Right ventricle myocardium inferior (tissue), 1 donor: ENCODE data around the gene SRPK2. TPM values are rescaled to one million over a fixed set of nuclear protein-coding genes. Genes with fewer than 3 reads are reported as not detected.
"Not testable (repeated sequence)": the region's sequence is repeated elsewhere in the genome, so short reads cannot be mapped to it uniquely, and the experiment has no call there.

Source experiments
- ATAC-seq: fragments of 200-7000 bp; cut with Tn5 transposase; one replicate; pipeline ENCODE4 v1.9.1; 2020; ENCODE audit warnings: mild to moderate bottlenecking, moderate library complexity
- DNase-seq: peaks from one replicate; pipeline ENCODE4 v3.0.0; 2021; ENCODE audit errors: missing footprints
- intact Hi-C: fragments of 100-400 bp; cut with DNase I; formaldehyde crosslinking; loops from one replicate; pipeline ENCODE4 v1.11.0; 2022
- total RNA-seq: library from RNA; stranded (reverse); fragmentation: NEBNext Ultra II Directional; extraction: Animal tissue kit (Norgen Biotek cat#: 25700); gene quantifications from one replicate; pipeline ENCODE4 v1.2.1, GENCODE V29; 2021
- donor health status: DM: no; HTN: yes; CAD: no; lungs with severe emphysema.

SRPK2 gene
- total RNA-seq, 1 donor from 2014 or later = 26.8 TPM

DNA sequence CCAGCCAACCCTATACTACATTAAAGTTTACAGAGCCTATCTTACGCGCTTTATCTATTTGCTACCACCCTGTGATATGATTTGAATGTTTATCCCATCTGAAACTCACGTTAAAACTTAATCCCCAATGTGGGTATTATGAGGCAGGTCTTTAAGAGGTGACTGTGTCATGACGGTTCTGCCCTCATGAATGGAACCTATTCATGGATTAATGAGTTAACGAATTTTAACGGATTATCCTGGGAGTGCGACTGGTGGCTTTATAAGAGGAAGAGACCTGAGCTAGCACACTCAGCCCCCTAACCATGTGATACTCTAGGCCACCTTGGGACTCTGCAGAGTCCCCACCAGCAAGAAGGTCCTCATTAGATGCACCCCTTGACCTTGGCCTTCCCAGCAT, 37.8 kb downstream of the SRPK2 start:
- DNase-seq (no peak), ATAC-seq (no peak)
- intact Hi-C loops = no loop called here

DNA sequence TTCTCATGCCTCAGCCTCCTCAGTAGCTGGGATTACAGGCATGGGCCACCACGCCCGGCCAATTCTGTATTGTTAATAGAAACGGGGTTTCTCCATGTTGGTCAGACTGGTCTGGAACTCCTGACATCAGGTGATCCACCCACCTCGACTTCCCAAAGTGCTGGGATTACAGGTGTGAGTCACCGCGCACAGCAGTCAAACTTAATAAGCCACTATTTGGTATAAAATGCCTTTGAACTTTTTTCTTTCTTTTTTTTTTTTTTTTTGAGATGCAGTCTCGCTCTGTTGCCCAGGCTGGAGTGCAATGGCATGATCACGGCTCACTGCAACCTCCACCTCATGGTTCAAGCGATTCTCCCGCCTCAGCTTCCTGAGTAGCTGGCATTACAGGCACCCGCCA, 40.5 kb downstream of the SRPK2 start:
- DNase-seq, ATAC-seq, intact Hi-C loops: not testable (repeated sequence)

DNA sequence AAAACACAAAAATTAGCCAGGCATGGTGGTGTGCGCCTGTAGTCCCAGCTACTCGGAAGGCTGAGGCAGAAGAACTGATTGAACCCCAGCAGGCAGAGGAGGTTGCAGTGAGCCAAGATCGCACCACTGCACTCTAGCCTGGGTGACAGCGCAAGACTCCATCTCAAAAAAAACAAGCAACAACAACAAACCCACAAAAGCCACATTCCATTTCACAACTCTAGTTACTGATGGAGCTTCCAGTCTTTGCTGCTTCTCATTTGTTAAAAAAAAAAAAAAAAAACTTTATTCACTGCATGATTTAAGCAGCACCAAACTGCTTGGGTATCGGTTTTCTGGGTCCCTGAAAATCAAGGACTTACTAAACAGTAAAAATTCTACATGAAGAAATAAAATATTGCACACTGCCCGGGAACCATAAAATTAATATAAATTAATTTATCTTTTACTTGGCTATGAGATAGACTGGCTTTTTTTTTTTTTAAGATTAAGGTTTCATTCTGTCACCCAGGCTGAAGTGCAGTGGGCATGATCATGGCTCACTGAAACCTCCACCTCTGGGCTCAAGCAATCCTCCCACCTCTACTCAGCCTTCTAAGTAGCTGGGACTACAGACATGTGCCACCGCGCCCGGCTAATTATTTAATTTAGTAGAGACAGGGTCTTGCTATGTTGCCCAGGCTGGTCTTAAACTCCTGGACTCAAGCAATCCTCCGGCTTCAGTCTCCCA, 42.0 kb downstream of the SRPK2 start:
- intact Hi-C loops = no loop called here
- DNase-seq (no peak), ATAC-seq (no peak)

DNA sequence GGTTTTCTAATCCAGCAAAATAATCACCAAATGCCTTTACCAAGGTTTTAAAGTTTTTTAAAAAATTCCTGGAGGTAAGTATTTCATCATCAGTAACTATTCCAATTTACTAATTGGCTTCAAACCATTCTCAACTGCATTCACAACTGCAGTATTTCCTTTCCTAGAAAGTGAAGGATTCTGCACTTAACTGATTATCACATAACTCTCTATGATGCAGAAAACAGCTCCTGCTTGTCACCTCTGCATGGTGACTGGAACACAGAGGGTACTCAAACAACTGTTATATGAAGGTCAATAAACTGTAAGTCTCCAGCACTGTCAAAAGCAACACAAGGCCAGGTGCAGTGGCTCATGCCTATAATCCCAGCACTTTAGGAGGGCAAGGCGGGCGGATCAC, 42.6 kb downstream of the SRPK2 start:
- intact Hi-C loops = no loop called here
- DNase-seq (no peak), ATAC-seq (peak; percentile 68)

DNA sequence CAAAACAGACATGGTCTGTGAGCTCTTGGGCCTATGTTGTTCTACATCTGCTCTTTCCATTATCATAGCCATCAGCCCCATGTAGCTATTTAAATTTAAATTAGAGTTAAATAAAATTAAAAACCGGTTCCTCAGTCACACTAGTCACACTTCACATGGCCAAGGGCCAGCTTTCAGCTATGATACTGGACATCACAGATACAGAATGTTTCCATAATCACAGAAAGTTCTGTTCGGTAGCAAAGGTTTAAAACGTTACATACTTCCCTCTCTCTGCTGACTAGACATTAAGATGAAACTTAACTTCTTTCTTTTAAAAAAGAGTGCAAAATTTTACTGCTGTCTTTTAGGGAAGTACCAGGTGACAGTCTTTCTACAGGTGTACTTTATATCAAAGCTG, 43.0 kb downstream of the SRPK2 start:
- DNase-seq (no peak), ATAC-seq (no peak)
- intact Hi-C loops = no loop called here

DNA sequence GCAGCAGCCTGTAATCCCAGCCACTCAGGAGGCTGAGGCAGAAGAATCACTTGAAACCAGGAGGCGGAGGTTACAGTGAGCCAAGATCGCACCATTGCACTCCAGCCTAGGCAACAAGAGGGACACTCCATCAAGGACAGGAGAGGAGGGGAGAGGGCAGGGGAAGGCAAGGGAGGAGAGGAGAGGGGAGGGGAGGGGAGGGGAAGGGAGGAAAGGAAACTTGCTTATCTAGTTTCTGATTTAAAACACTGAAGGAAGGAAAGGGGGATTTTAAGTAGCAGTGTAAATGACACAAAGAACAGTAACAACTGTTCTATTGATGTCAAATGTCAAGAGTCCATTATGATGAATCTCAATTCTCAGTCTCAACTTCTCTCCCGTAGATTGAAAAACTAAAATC, 43.7 kb downstream of the SRPK2 start:
- no peak for ATAC-seq
- intact Hi-C loops = no loop called here
- DNase-seq = no peak

DNA sequence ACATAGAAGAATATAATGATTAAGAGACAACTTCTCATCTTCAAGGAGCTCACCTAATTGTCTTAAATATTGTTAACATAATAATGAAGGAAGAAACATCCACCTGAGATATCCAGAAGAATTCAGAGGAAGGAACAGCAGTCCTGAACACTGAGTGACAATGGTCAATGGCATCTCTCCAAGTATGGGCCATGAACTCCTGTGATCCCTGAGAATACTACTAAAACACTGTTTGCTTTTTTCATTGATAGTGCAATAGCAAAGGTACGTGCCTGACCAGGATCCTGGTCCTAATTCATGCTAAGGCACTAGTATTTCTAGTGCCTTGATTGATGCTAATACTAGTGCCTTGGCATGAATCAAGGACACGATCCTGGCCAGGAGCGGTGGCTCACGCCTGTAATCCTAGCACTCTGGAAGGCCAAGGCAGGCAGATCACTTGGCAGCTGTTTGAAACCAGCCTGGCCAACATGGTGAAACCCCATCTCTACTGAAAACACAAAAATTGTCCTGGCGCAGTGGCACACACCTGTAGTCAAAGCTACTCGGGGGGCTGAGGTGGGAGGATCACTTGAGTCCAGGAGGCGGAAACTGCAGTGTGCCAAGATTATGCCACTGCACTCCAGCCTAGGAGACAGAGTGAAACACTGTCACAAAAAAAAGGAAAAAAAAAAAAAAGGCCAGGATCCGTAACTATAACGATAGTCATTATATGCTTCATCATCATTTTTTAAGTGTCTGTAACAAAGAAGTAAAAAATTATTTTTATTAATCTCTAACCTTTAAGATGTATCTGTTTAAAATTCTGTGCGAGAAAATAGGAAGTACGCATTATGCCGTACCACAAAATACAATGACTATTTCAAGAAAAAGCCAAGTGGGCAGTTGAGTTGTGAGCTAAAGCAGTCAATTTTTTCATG, 49.1 kb downstream of the SRPK2 start:
- intact Hi-C loops = loop anchor here (10.0 kb wide), 1 partner anchor 185 kb away; no protein-coding TSS in a partner anchor
- DNase-seq (no peak), ATAC-seq (peak; percentile 37)

DNA sequence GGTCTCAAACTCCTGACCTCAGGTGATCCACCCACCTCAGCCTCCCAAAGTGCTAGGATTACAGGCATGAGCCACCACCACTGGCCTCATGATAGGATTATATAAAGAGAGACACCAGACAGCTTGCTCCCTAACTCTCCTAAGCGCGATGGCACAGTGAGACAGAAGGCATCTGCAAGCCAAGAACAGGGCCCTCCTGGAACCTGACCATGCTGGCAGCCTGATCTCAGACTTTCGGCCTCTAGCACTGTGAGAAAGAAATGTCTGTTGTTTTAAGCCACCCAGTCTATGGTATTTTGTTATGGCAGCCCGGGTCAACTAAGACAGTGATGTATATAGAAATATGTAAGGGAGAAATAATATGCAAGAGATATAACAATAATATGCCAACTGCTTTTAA, 51.2 kb downstream of the SRPK2 start:
- DNase-seq (no peak), ATAC-seq (peak; percentile 75)
- intact Hi-C loops = loop anchor here (10.0 kb wide), 1 partner anchor 183 kb away; no protein-coding TSS in a partner anchor

DNA sequence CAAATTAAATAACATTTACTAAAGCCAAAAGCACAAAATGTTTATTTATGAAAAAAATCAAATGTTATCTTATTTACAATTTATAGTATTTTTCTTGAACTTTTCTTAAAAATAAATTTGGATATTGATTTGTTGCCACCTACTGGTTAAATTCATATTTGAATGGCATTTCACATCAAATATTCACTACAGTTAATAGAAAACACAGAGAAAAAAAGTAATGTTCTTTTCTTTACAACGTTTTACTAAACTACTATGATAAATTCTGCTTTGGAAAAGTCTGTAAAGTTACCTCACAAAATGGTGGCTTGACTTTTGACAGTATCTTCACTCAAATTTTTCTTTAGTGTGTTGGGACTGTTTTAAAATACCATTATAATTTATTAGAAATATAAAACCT, 52.7 kb downstream of the SRPK2 start:
- ATAC-seq (no peak), DNase-seq (no peak)
- intact Hi-C loops = loop anchor here (10.0 kb wide), 1 partner anchor 181 kb away; no protein-coding TSS in a partner anchor

DNA sequence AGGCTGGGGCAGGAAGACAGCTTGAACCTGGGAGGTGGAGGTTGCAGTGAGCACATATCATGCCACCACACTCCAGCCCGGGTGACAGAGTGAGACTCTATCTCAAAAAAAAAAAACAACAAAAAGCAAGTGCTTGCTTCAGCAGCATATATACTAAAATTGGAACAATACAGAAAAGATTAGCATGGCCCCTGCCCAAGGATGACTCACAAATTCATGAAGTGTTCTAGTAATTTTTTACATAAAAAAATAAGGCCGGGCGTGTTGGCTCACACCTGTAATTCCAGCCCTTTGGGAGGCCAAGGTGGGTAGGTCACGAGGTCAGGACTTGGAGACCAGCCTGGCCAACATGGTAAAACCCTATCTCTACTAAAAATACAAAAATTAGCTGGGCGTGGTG, 56.1 kb downstream of the SRPK2 start:
- not testable (repeated sequence) for ATAC-seq, DNase-seq
- intact Hi-C loops = loop anchor here (10.0 kb wide), 1 partner anchor 178 kb away; no protein-coding TSS in a partner anchor

DNA sequence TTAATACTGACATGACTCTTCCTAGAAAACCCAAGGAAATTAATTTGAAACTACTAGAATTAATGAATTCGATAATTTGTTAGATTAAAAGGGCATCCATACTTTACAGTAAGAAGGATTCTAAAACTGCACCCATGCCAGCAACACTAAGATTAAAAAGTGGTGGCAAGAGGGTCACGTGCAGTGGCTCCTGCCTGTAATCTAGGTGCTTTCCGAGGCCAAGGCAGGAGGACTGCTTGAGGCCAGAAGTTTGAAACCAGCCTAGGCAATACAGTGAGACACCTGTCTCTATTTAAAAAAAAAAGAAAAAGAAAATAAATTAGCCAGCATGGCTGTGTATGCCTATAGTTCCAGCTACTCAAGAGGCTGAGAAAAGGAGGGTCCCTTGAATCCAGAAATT, 58.2 kb downstream of the SRPK2 start:
- DNase-seq = no peak
- ATAC-seq = no peak
- intact Hi-C loops = loop anchor here (10.0 kb wide), 1 partner anchor 176 kb away; no protein-coding TSS in a partner anchor

DNA sequence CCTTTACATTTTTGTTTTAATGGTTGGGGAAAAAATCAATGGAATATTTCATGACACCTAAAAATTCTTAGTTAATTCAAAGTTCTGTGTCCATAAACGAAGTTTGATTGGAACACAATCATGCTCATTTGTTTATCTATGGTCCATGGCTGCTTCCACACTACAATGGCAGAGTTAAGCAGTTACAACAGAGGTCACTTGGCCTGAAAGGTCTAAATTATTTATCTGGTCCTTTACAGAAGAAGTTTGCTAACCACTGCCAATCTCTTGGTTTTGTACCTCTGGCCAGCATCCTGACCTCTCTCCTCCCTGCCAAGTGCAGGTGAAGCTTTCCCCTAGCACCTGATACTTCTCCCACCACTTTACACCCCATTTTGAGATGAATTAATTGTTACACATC, 61.5 kb downstream of the SRPK2 start:
- no peak for DNase-seq
- no peak for ATAC-seq
- intact Hi-C loops = no loop called here

DNA sequence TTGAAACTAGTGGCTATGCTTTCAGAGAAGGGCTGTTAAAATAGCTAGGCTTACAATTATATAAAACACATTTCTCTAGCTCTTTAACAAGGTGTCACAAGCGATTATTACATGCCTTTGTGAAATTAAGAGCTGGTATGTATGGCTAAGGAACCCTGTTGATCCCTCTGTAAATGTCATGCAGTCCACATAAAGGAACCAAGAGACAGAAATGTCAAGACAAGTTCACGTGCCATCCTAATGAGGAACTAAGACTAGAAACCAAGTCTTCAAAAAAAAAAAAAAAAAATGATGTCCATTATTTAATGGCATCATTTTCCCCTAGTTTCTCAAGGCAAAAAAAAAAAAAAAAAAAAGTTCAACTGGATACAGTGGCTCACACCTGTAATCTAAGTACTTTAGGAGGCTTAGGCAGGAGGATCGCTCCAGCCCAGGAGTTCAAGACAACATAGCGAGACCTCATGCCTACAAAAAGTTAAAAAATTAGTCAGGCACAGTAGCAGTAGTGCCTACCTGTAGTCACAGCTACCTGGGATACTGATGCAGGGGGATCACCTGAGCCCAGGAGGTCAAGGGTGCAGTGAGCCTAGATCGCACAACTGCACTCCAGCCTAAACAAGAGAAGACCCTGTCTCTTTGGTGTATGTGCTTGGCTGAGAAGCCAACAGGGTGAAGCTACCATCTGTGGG, 63.4 kb downstream of the SRPK2 start:
- ATAC-seq = no peak
- DNase-seq = no peak
- intact Hi-C loops = no loop called here

DNA sequence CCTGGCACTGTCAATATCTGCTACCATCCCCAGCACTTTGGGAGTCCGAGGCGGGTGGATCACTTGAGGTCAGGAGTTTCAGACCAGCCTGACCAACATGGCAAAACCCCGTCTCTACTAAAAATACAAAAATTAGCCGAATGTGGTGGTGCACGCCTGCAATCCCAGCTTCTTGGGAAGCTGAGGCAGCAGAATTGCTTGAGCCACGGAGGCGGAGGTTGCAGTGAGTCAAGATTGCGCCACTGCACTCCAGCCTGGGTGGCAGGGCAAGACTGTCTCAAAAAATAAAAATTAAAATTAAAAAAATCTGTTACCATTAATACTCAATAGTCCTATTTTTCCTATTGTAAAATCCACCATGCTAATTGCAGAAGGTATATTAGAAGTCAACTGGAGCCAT, 64.1 kb downstream of the SRPK2 start:
- intact Hi-C loops, DNase-seq, ATAC-seq: not testable (repeated sequence)

DNA sequence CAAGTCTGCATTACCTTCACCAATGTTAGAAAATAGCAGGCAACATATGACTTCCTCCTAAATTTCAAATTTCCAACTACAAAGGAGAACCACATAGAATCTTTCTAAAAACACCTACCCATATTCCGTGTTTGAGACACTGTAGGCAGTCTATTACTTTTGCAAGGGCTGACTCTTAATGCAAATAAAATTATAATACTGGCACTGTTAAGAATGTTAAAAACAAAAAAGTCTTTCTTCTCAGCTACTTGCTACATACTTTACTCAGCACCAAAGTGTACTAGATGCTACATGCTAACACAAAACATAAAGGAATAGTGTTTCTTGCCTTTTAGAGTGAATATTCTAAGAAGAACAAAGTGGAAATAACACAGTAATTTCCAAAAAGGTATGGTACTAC, 65.4 kb downstream of the SRPK2 start:
- intact Hi-C loops = no loop called here
- no peak for DNase-seq
- ATAC-seq = no peak

DNA sequence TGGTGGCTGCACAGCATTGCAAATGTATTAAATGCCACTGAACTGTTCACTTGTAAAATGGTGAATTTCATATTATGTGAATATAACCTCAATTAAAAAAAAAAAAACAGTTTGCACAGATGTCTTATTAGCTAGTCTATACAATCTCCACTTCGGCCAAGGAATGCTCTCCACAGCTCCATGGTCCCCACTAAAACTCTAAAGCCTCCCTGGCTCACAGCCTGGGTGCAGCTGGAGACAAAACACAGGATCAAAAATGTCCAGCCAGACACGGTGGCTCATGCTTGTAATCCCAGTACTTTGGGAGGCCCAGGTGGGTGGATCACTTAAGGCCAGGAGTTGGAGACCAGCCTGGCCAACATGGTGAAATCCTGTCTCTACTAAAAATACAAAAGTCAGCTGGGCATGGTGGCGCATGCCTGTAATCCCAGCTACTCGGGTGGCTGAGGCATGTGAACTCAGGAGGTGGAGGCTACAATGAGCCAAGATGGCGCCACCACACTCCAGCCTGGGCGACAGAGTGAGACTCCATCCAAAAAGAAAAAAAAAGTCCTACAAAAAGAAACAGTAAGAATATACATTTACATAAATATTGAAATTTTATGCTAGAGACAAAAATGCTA, 66.0 kb downstream of the SRPK2 start:
- no peak for ATAC-seq
- intact Hi-C loops = no loop called here
- no peak for DNase-seq

DNA sequence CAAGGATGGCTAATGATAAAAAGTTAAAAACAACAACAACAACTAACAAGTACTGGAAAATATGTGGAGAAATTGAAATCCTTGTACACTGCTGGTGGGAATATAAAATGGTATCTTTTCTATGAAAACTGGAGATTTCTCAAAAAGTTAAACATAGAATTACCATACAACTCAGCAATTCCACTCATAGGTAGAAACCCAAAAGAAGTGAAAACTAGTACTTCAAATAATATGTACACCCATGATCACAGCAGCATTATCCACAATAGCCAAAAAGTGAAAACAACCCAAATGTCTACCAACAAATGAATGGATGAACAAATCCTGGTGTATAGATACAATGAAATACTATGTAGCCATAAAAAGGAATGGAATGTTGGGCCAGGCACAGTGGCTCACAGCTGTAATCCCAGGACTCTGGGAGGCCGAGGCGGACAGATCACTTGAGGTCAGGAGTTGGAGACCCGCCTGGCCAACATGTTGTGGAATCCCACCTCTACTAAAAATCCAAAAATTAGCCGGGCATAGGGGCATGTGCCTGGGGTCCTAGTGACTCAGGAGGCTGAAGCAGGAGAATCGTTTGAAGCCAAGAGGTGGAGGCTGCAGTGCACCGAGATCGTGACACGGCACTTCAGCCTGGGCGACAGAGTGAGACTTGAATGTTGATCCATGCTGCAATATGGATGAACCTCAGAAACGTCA, 66.8 kb downstream of the SRPK2 start:
- DNase-seq (no peak), ATAC-seq (no peak)
- intact Hi-C loops = no loop called here

DNA sequence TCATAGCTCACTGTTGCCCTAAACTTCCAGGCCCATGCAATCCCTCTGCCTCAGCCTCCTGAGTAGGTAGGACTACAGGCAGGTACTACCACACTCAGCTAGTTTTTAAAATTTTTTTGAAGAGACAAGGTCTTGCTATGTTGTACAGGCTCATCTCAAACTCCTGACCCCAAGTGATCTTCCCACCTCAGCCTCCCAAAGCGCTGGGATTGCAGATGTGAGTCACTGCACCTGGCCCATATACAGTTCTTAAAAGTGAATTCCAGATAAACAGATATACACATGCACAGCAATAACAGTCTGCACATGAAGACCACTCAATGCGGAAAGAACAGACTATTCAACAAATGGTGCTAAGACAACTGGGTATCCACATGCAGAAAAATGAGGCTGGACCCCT, 67.8 kb downstream of the SRPK2 start:
- DNase-seq = no peak
- intact Hi-C loops = no loop called here
- no peak for ATAC-seq
